GM19025 (cell line): Measurements from ENCODE around the gene KRT40.

Source experiments
- ATAC-seq: cut with Tn5 transposase; IDR thresholded peaks from one replicate; pipeline ENCODE4 v1.9.1; 2021; ENCODE audit warnings: mild to moderate bottlenecking, low read depth, moderate library complexity; ENCODE audit not compliant: unreplicated experiment

Gene KRT40

DNA sequence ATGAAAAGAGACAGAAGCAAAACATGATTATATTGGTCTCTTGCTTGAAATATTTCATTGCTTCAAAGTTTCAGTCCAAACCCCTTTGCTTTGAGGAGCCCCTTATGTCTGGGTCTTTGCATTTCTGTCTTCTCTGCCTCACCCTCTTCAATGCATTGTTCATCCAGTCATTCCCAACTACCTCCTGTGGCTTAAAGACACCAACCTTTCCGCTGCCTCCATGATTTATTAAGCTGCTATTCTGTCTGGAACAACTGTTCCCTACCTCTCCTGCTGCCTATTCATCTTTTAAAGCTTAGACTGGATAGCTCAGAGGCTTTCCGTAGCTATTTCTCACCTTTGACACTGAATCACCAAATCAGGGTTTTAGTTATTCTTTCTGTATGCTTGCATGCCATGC is 13.2 kb upstream of the KRT40 start:
- ATAC-seq, result no peak

DNA sequence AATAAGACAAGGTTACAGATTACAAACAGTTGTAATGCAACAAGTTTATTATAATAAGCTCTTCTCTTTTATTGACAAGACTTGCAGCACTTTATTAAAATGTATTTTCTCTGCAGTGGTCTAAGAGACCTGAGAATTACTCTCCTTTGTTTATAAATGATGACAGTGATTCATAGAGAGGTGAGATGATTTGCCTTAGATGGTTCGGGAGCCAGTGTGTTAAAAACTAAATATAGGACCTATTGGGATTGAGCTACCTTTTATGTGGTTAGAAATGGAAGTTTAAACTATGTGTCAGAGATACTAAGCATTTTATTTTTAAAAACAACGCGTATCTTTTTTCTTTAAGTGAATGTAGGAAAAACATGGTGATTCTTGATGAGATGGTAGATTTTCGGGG is 12.7 kb upstream of the KRT40 start:
- no peak for ATAC-seq

DNA sequence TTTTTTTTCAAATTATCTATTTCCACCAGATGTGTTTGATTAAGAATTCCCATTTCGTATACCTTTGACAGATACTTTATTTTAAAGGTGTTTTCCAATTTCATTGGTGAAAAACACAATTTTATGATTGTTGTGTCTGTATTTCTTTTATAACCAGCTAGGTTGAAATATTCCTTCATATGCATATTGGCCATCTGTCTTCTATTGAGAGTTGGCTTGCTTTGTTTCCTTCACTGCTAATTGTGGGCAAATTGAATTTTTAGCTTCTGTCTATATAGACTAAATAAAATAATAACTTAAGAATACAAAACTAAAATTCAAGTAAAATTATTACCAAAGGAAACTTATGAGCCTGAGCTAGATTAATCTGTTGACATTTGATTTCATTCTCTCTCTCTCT is 11.0 kb upstream of the KRT40 start:
- no peak for ATAC-seq

GRCh38 chr17:40993839-40994238 is 9.7 kb upstream of the KRT40 start, which contains the start of gene KRTAP3-3:
TSS of gene KRTAP3-3 (minus strand) at chr17:40994164. CDS start at chr17:40994097, 67 bp downstream.
- no peak for ATAC-seq

DNA sequence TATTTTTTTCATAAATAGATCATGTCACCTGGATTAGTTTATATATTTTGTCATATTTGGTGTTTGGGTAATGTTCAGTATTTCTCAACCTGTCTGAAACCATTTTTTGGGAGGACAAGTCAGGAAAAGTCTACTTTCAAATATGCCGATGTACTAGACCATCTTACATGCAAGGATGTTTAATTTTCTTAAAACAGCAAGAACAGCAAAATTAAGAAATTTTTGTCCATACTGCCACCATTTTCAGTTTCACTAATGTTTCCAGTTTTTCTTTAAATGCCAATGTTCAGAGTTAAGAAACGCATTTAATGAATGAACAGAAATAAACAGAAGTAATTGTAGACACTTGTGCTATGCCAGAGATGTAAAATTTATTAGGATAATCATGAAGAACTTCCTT is 9.0 kb upstream of the KRT40 start:
- ATAC-seq, result no peak

- no peak for ATAC-seq
Observed at GRCh38 chr17:40992666-40993065, 8.5 kb upstream of the KRT40 start.

DNA sequence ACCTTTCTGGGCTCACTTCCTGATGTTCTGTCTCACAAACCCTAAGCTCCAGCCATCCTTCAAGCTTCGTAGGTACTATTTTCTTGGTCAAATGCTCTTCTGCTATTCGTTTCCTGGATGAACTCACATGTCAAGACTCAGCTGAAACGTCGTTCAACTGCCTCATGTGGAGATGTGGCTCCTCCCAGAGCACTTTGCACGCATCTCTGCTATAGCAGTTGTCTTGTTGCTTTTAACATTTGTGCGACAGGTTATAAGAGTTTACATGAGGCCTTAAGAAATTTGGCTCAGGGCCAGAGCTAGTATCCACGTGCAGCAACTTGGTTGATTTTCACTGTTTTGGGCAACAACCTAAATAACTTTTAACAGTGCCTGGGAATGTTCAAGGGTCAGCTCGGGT is 2.8 kb upstream of the KRT40 start:
- no peak for ATAC-seq

DNA sequence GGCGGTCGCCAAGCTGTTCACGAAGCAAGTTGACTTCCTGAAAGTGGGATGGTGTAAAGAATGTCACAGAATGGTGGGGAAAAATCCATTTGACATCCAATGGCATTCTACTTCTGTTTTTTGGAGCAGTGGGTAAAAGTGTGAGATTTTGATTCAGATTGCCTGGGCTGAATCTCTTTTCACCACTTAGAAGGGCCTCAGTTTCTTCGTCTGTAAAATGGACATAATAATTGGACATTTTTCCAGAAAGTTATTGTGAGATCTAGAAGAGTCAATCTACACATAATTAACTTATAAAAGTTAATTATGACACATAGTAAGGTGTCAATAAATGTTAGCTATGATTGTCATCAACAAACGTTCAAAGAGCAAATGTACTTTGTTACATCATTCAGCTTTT is 3.0 kb downstream of the KRT40 start:
- no peak for ATAC-seq

DNA sequence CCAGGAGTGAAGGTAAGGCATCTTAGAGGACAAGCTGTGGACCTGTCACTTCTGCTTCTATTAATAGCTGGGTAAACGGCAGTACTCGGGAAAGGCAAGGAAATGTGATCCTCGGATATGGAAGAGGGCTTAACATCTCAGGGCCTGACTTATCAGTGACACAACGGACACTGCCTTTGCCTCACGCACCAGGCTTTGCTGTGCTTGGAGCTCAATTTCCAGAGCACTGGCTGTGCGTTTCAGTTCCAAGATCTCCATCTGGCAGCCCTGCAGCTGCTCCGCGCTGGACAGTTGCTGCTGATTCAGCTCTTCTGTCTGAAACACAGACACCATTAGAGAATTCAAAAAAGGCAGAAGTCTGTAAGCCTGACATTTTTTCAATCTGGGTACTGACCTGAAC is 3.5 kb downstream of the KRT40 start:
- no peak for ATAC-seq

GRCh38 chr17:40980117-40980516 is 4.0 kb downstream of the KRT40 start:
- no peak for ATAC-seq

DNA sequence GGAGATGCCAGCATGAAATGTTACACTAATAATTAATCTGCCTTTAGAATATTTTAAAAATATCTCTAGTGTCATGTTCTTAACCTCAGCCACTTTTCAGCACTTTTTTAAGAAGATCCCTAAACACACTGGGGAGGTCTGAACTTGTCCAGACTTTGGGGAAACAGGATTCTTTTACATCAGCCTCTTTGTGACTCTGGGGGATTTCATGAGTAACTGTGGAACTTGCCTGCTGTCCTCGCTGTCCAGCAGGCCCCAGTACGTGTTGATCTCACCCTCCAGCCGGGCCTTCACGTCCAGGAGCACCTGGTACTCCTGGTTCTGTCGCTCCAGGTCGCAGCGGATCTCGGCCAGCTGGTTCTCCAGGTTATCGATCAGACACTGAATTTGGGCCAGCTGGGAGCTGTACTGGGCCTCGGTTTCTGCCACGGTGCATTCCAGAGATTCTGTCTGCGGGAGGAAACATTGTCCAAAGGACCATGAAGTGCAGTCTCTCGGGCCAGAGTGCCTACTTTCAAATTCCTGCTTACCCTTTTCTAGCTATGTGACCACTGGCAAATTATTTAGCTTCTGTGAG is 5.5 kb downstream of the KRT40 start:
- ATAC-seq, result no peak

GRCh38 chr17:40975516-40975915 is 8.6 kb downstream of the KRT40 start:
- ATAC-seq, result no peak

GRCh38 chr17:40974366-40974765 is 9.8 kb downstream of the KRT40 start:
- no peak for ATAC-seq

- no peak for ATAC-seq
Observed at GRCh38 chr17:40967582-40967981, 16.5 kb downstream of the KRT40 start.

GRCh38 chr17:40966848-40967247 is 17.3 kb downstream of the KRT40 start, which contains the start of gene KRT39:
TSS of gene KRT39 (minus strand) at chr17:40966948. CDS start at chr17:40966856, 92 bp downstream.
- ATAC-seq, result no peak

DNA sequence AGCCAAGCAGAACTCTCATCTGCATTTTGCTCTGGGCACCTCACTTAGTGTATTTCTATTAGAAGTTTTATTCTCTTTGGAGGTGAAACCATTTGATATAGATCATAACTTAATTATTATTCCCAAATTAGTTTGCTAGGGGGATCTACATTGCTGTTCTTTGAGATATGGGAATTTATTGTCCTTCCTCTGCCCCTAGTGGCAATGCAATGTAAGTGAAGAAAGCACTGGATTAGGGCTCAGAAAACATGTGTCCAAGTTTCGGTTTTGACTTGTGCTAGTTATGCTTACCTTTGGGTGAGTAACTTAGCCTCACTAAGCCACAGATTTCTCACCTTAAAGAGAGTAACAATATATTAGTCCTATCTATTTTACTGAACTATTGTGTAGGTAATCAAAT is 20.3 kb downstream of the KRT40 start:
- ATAC-seq, result no peak

- no peak for ATAC-seq
Observed at GRCh38 chr17:40962059-40962561, 22.0 kb downstream of the KRT40 start.

DNA sequence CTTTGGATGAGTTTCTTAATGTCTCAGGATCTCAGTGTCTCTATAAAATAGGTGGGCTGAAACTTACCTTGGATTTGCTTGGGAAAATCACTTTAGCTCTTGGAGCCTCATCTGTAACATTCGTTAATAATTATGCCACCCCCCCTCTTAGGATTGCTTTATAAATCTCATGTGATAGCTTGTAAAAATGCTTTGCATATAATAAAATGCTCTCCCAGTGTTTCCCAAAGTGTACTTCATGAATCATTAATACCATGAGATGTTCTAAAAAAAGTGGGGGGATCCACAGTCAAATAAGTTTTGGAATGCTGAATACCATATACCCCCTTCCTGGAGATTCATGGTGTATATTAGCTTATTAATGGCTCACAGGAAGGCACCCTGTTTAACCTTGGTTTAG is 22.5 kb downstream of the KRT40 start:
- ATAC-seq, result no peak

DNA sequence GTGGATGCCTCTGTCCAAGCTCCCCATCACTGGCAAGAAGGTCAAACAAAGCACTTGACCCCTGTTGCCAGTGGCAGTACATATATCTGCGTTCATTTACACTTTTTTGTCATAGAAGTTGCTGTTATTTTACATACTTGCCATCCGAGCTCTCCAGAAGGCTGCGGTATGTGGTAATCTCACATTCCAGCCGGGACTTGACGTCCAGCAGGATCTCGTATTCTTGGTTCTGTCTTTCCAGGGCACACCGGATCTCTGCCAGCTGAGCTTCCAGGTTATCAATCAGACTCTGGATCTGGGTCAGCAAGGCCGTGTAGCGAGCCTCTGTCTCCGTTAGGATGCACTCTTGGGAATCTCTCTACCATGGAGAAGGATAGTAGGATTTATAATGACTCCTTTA is 24.0 kb downstream of the KRT40 start:
- no peak for ATAC-seq

GRCh38 chr17:40958086-40958953 is 25.8 kb downstream of the KRT40 start:
- ATAC-seq, result no peak

- ATAC-seq, result no peak
Observed at GRCh38 chr17:40956401-40957254, 27.5 kb downstream of the KRT40 start.
